Measurements from ENCODE around the gene NELL1.
A peak's percentile ranks its signal among the peaks of the same experiment; 100 is the strongest.

DNA sequence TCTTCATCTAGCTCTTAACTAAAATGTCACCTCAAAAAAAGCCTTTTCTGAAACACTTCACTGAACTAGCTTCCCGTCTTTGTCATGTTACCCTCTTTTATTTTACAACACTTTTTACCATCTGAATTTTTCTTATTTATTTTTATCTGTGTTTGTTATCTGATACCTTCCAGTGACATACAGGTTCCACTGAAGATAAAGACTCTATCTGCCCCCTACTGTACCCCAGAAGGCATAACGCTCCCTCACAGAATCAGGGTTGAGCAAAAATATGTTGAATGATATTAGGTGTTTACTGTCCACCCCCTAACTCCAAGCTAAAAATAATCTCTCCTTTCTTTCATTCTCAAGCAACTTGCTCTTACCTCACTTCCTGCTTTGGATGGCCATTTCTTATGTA lies 654.2 kb downstream of the NELL1 start:
- TF ChIP-seq, protein P1, sequence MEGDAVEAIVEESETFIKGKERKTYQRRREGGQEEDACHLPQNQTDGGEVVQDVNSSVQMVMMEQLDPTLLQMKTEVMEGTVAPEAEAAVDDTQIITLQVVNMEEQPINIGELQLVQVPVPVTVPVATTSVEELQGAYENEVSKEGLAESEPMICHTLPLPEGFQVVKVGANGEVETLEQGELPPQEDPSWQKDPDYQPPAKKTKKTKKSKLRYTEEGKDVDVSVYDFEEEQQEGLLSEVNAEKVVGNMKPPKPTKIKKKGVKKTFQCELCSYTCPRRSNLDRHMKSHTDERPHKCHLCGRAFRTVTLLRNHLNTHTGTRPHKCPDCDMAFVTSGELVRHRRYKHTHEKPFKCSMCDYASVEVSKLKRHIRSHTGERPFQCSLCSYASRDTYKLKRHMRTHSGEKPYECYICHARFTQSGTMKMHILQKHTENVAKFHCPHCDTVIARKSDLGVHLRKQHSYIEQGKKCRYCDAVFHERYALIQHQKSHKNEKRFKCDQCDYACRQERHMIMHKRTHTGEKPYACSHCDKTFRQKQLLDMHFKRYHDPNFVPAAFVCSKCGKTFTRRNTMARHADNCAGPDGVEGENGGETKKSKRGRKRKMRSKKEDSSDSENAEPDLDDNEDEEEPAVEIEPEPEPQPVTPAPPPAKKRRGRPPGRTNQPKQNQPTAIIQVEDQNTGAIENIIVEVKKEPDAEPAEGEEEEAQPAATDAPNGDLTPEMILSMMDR (IDR thresholded peaks at IDR 0.05), result peak; percentile 62
- no peak for TF ChIP-seq EZH2 (IDR thresholded peaks at IDR 0.05)

Measured in neural progenitor cell (in vitro differentiated cells).